Stimulated activated CD4-positive, alpha-beta T cell treated with anti-CD3 and anti-CD28 coated beads, TNF-alpha, amount 100 ng/mL, for 48 hours (primary cell): ENCODE measurements around the gene KRT23.

Experiments used
- DNase-seq, 3 donors: peaks; one replicate each; pipeline ENCODE4 v3.0.0-alpha.2; 2020; ENCODE audit warnings: low read depth in 3 of 3

KRT23 gene

DNA sequence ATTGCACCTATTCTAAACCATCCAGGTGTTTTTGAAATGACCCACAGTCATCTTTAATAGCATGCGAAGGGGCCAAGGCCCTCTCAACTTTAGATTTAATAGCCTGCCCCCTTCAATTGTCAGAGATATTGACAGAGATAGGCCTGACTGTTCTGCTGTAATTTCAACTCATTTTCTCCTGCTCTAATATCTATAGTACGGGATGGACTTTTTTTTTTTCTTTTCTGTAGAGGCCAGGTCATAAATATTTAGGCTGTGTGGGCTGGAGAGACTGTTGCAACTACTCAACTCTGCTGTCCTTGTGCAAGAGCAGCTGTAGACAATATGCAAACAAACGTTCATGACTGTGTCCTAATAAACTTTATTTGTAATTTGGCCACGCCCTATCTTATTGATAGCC lies 27.7 kb downstream of the KRT23 start:
- no peak for DNase-seq

DNA sequence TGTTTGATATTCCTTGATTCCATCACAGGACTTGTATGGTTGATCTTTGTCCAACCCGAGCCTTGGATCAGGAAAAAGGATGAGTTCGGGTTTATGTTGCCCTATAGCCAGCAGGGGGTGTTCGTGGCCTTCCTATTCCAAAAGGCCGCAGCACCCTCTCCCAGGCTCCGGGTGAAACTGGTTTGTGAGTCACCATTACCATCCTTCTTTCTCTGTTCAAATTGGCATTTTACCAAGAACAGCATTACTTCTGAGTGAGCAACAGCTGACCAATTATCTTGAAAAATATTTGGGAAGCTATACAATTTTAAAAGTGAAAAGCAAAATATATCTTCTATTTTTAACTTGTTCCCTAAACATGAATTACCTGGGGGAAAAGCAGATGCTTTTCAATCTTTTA lies 28.1 kb downstream of the KRT23 start:
- DNase-seq = peak; percentile 44 to 57 (median 44)

DNA sequence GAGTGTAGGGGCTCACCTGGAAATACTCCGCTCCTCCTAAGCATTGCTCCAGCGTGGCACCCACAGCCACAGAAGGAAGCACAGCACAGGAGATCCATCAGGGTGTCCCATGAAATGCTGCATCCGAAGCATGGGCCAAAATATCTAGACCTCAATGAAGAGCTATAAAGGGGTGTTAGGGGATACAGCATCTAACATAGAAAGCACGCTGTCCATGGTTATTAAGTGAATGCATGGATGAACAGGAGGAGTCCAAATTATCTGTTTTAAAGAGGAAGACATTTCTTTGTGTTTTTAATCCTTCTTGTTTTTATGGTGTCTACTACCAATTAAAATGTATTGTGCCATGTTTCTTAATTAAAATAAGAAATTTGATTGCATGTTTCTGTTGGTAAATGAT lies 30.8 kb downstream of the KRT23 start:
- no peak for DNase-seq

DNA sequence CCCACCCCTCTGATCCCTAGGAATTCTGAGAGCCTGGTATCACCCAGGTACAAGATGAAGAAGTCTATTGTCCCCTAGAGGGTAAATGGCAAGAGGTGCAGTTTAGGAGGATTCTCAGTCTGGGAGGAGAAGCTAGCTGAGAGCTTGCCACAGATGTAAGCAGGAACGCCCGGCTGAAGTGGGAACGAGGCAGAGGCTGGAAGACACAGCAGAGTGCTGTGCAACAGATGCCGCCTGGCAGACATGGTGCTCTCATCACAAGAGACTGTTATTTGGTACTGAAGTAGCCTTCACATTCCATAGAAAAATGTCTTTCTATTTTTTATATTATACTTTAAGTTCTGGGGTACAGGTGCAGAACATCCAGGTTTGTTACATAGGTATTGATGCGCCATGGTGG lies 32.1 kb downstream of the KRT23 start:
- no peak for DNase-seq

- no peak for DNase-seq
These were observed 34.2 kb downstream of the KRT23 start for GRCh38 chr17:40903129-40903847.

DNA sequence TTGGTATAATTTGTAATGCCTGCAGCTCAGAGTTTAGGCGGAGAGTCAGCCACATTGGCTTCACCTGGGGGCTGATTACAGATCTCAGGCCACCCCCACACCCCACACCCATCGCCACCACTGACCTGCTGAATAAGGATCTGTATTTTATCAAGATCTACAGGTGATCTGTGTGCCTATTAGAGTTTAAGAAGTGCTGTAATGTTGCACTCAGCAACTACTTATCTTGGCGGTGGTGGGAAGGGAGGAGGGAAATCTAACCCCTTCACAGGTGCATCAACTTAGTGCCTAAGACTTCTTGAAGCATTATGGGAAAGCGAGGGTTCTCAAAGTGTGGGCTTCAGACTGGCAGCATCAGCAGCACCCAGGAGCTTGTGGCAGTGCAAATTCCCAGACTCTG lies 34.9 kb downstream of the KRT23 start:
- no peak for DNase-seq

DNA sequence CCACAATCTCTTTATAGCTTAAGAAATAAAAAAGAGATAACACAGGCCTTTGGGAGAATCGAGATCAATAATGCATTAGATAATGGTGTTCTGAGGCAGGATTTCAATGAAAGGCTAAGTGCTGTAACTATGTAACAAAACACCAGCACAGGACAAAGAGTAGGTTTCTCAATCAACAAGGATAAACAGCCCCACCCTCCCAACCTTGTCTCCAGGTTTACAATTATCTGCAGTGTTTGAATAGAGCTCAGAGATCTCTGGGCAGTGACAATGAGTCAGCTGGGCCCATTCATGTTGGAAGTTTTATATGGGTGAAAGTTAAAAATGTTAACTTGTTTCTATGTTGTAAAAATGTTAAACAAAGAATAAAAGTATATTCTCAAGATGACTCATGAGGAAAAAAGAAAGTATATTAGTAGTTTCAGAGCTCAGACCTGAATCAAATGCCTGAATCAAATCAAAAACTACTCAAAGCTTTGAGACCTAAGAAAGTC lies 35.4 kb downstream of the KRT23 start:
- DNase-seq = no peak

DNA sequence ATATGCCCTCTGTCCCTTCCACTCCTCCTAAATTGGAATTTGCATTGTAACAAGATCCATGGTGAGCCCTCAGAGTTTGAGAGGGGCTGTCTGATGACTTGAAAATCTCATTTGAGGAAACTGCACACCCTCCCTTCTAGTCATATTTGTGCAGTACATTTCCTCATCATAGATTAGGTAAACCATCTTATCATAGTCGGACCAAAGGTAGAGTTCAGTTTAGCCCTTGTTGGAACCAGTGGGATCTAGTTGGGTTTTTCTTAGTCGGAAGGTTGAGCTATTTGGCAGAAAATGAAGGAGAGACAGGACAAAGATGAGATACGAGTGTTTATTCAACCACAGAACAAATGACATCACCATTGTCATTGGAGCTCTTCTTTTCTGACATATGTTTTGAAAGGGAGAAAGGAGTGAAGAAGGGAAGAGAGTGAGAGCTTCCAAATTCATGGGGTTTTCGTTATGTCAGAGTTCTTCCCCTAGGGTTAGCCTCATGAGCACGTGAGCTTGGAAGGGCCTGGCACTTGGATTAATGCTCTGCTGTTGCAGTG lies 36.6 kb downstream of the KRT23 start:
- no peak for DNase-seq

- no peak for DNase-seq
These were observed 40.5 kb downstream of the KRT23 start for GRCh38 chr17:40896916-40897455.

DNA sequence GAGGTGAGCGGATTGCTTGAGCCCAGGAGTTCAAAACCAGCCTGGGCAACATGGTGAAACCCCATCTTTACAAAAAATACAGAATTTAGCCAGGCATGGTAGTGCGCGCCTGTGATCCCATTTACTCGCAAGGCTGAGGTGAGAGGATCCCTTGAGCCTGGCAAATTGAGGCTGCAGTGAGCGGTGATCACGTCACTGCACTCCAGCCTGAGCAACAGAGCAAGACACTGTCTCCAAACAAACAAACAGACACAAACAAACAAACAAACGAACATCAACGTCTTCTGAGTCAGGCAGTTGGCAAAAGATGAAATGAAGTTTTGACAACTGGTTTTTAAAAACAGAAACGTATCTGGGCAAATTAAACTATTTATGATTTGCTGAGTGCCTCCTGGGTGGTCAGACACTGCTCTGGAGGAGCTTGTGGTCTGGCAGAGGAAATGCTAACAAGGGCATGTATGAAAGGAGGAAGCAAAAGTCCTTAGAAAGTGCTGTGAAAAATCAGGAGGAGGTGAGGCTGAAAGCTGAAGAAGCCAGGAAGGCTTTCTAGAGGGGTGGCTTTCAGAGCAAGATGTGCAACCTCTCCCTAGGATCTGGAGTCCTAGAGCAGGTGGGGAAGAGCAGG lies 42.2 kb downstream of the KRT23 start:
- DNase-seq = no peak

- DNase-seq = no peak
These were observed 49.2 kb downstream of the KRT23 start for GRCh38 chr17:40888196-40888720.

DNA sequence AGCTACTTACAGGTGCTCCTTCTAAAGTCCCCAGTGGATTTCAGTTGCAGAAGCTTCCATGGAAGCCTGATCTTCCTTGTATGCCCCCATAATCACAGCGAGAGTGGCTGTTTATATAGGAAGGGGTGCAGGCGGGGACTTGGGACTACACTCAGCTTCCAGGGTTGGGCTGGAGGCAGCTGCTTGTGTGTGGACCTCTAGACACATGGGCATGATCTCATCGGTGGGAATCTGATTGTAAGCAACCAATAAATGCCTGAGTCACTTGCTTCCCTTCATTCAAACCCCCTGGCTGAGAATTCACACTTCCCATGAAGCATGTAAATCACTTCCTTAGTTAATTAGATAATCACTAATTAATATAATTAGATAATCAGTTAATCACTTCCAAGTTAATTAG lies 51.4 kb downstream of the KRT23 start:
- DNase-seq = no peak

GRCh38 chr17:40884708-40885512 lies 52.5 kb downstream of the KRT23 start, which contains the start of gene KRT20:
TSS of gene KRT20 (minus strand) at chr17:40885242. CDS start at chr17:40885185, 57 bp downstream.
- no peak for DNase-seq

DNA sequence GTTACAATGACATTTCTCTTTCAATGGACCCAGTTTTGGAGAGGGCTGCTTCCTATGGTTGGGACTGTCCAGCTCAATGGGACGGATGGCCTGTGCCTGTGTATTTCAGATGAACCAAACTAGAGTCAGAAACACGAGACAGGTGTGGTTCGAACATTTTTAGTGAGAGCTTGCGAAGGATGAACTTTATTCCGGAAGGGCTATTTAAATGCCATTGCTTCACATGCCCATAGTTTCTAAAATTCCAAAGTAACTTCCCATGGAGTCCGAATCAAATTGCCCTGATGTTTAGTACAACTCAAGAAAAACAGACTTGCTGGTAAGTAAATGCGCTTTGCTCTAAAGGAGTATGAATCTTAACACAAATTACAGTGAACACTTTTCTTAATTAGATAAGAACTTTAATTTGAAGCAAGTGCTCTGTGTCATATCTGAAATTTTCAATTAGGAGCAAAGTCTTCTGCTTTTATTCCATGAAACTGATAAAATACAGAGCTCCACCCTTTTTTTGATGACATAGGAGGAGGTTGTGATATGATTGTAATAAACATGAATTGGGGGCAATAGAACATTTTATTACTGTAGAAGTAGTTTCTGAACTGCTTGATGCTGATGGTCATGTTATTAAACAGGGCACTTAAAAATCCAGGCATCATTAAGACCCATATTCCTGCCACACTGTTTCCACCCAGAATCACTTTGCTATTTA lies 53.7 kb downstream of the KRT23 start:
- DNase-seq = no peak

DNA sequence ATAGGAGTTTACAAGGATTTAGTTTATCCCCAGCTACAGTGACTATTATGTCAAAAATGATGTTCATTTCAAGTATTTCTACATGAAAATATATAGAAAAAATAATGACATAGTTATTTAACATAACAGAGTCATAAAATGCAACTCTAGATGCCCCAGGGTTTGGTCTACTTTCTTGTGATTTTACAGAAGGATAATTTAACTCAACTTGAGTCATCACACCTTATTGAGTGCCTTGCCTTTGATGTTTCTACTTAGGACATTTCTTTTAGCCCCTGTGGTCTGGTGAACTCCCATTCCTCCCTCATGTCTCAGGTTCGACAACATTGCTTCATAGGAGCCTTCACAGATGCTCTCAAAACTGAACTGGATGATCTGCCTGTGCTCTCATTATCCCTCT lies 54.4 kb downstream of the KRT23 start:
- no peak for DNase-seq

GRCh38 chr17:40879026-40879425 lies 58.4 kb downstream of the KRT23 start:
- DNase-seq = no peak

GRCh38 chr17:40878044-40878443 lies 59.4 kb downstream of the KRT23 start:
- DNase-seq = no peak

DNA sequence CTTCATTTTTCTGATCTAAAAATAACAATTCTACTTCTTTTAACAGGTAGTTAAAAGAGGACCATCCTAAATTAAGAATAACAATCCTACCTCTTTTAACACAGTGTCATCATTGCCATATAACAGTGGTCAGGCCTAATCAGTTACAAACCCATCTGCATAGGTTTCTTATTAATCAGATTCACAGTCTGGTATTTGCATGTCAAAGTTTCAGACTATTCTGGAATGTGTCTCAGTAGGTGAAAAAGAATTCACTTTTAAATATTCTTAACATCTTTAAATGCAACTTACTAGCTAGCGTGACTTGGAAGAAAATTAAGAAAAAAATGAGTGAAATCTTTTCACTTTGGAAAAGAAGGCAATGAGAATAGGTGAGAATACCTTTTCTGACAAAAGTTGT lies 63.6 kb downstream of the KRT23 start:
- no peak for DNase-seq

DNA sequence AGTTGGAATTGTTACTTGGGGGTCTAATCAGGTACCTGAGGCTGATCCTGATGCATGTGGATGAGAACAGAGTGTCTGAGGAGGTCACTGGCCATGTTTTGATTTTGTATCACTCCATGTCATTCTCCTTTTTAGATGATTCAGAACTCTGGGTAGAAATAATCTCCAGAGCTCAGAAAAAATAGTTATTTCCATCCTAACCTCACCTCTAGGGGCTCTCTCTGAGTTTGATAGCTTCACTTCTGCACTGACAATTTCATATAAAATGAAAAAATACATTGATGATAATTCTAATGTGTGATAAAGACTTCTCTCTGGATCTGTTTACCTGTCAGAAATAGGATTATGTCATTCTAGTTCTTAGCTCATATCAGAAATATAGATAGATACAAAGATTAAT lies 64.2 kb downstream of the KRT23 start:
- DNase-seq = no peak
